ENCODE results near the gene MINPP1.
"Not testable (repeated sequence)": the region's sequence is repeated elsewhere in the genome, so short reads cannot be mapped to it uniquely, and the experiment has no call there.

MINPP1 gene

GRCh38 chr10:87575851-87576250 is 71.2 kb downstream of the MINPP1 start:
- no peak for DNase-seq (ENCODE audit: low read depth in 3 of 3)

DNA sequence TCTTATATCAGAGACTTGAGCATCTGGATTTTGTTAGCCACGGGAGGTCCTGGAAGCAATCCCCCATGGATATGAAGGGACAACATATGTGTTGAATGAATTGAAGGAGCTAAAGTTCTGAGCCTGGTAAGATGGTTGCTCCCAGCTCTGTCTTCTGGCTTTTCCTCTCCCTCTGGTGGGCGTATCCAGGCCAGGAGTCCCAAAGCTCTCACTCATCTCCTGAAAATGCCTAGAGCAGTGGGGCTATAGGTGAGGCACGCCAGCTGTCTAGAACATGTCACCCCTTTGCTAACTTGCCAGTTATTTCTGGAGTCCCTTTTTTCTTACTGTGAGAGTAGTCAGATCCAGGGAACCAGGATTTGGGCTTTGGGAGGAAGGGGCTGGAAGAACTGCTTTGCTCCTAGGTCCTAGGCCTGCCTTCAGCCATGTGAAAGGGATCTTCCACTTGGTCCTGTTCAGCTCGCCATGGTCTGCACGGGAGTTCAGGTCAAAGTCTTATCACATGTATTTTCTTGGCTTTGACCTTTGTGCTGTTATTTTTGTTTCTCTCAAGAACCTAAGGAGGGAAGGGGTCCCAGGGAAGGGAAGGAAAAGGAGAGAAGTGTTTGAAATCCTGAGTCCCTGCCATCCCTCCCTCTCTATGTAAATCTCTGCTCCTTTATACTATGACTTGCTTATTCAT is 73.6 kb downstream of the MINPP1 start:
- no peak for DNase-seq (ENCODE audit: low read depth in 3 of 3)

DNA sequence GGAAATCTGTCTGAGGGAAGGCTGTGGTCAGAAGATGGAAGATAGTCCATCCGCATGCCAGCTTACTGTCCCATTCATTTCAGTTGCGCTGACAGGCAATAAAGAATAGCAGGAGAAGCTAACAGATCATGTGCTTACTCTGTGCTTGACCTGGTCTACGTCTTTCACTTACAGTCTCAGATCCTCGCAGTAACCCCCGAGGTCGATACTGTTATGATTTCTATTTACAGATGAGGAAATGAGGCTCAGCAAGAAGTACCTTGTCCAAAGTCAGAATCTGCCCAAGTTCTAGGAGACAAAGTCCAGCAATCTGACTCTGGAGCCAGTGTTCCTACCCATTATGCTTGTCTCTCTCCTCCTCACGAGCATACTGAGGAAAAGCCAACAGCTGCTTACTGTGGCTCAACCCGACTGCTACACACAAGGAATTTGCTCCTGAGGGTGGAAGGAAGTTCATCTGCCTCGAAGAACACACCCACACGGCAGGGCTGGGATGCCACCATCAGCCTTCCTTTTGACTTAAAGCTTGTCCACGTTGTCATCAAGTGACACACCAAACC is 74.2 kb downstream of the MINPP1 start:
- no peak for DNase-seq (ENCODE audit: low read depth in 3 of 3)

- DNase-seq (ENCODE audit: low read depth in 3 of 3), result no peak
Measured at GRCh38 chr10:87579563-87579962, 74.9 kb downstream of the MINPP1 start.

DNA sequence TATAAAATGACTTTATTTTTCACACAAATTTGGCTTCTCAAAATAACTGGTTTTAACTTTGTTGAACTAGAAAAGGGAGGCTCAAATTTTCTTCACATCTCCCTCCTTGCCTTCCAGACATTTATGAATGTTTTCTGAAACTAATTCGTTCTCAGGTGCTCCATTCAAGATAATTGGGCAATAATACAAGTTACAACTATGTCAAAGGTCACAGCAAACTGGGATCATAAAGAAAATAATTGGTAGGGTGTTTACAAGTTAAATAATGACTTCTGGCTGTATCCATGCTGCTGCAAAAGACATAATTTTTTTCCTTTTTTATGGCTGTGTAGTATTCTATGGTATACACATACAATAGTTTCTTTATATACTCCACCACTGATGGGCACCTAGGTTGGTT is 75.3 kb downstream of the MINPP1 start:
- DNase-seq (ENCODE audit: low read depth in 3 of 3), result no peak

GRCh38 chr10:87585565-87586514 is 81.1 kb downstream of the MINPP1 start:
- DNase-seq (ENCODE audit: low read depth in 3 of 3), result no peak

DNA sequence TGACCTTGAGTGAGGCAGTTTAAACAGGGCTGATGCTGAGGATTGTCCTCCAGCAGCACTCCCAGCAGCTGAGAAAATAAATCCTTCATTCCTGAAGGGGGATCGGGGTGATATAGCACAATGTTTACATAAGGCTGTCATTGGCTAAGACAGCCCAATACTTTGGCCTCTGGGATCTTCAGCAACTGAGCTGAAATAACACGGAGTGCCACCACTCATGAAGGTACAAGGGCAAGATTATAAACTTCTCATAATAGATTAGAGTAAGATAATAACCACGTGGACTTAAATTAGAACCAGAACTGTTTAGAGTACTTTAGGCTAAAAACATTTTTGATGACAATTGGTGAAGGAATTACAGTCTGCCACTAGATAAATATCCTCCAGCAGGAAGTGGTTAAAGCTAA is 85.0 kb downstream of the MINPP1 start:
- no peak for DNase-seq (ENCODE audit: low read depth in 3 of 3)

- DNase-seq (ENCODE audit: low read depth in 3 of 3), result no peak
Measured at GRCh38 chr10:87590705-87591588, 86.3 kb downstream of the MINPP1 start.

DNA sequence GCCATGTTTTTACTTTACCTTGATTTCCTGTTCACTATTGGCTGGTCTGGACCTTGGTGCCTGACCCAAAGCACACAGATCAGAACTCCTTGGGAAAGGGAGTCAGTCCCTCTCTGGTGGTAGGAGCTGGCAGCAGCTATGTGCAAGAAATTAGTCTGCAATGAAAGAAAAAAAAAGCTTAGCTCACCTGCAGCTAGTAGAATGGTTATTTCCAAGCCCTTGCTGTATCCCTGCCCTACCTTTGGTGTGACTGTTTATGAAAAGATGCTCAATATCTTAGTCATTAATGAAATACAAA is 86.8 kb downstream of the MINPP1 start:
- DNase-seq (ENCODE audit: low read depth in 3 of 3), result no peak

- not testable (repeated sequence) for DNase-seq (ENCODE audit: low read depth in 3 of 3)
Measured at GRCh38 chr10:87592920-87593319, 88.2 kb downstream of the MINPP1 start.

DNA sequence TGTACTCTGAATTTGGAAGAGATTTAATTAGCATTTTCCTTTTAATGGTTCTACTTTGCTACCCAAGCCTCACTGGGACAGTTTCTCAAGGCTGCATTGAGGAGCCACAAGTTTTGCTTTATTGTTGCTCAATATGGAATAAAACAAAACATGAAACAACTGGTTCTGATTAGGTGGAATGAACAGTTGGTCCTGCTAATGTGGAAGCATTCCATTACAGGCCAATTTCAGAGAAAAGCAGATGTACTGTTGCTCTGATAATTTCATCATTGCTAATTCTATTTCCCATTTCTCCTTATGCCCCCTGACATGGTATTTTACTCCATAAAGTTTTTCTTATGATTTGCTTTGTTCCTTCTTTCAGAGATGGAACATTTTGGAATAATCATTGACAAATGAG is 89.0 kb downstream of the MINPP1 start:
- no peak for DNase-seq (ENCODE audit: low read depth in 3 of 3)

DNA sequence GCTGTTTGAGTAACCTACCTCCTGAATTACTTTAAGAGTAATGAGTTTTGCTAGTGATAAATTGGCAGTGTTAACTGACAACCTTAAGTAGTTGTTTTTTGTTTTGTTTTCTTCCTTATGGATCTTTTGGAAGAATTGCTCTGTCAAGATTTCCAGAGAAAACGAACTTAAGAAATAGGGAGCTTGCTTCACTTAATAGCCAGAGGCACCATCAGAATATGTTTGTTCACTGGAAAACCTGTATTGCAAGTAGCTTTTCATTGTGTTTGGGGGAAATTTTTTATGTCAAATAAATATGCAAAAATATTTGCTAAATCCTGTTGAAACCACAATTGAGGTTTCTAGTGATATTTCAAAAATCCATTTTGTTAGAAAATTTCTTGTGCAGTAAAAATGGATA is 89.5 kb downstream of the MINPP1 start:
- DNase-seq (ENCODE audit: low read depth in 3 of 3), result no peak

DNA sequence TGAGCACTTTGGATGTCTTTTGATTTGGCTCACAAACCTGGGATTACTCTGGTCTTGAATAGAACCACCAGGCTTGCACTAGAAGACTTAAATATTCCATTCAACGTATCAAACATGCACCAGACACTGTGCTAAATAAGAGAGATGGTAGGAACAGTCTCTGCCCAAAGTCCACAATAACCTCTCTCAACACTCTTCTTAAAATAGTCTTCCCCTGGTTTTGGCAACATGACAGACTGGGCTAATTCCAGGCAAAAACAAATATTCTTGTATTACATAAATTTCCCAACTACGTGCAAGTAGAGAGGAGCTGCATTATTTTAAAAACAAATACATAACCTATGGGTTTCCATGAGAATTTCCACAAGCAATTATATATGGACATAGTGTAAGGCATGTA is 90.2 kb downstream of the MINPP1 start:
- no peak for DNase-seq (ENCODE audit: low read depth in 3 of 3)

DNA sequence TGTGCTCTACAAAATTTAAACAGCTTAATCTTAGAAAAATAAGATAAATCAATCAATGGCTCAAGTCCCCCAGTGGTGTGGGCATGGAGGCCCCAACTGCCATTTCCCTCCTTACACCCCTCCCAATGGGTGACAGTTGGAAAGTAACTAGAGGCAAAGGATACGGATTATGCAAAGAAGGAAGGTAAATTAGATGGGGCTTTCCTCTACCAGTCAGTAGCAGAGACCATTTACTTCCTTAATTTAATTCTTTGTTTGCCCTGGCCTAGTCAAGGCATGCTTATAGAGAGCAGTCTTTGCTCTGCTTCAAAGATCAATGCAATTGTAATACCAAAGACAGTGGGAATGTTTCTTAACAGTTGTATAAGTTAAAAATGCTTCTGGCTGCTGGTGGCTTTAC is 91.7 kb downstream of the MINPP1 start:
- no peak for DNase-seq (ENCODE audit: low read depth in 3 of 3)

DNA sequence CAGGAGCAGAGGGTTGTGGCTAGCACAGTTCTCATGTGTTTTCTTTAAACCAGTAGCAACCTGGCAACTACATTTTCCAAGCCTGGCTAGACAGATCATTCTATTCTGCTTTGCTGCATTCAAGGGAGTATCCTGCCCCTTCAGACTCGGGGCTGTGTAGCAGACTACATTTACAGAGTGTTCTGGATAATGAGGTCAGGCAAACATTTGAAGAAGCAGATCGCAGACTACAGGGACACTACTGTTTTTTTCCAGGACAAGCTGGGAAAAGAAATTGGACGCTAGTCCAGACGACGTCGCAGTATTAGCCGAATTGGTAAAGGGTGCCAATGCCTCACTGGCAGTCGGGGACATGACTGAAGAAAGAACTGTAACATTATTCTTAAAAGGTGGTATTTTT is 94.0 kb downstream of the MINPP1 start:
- no peak for DNase-seq (ENCODE audit: low read depth in 3 of 3)

DNA sequence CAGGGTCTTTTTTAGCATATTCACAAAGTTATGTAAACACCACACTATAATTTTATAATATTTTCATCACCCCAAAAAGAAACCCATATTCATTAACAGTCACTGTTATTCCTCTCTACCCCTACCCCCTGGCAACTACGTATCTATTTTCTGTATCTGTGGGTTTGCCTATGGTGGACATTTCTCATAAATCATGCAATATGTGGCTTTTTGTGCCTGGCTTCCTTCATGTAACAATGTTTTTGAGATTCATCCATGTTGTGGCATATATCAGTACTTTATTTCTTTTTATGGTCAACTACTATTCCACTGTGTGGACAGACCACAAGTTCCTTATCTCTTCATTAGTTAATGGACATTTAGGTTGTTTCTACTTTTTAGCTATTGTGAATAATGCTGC is 95.9 kb downstream of the MINPP1 start:
- no peak for DNase-seq (ENCODE audit: low read depth in 3 of 3)
